Smooth muscle cell (in vitro differentiated cells): ENCODE data around the gene PRPS1L1. TPM values are rescaled to one million over a fixed set of nuclear protein-coding genes. Genes with fewer than 3 reads are reported as not detected.

ENCODE experiments used
- DNase-seq: peaks from one replicate; lab custom pipeline; 2025; ENCODE audit not compliant: unreplicated experiment; lab: John Stamatoyannopoulos, UW
- H2AFZ ChIP-seq: fragments of 200-600 bp; sonication (generic); 2 replicates; pipeline ENCODE4 v1.6.0; 2016; ENCODE audit warnings: antibody characterized with exemption, low read depth, mild to moderate bottlenecking
- H3F3A ChIP-seq: fragments of 200-600 bp; sonication (generic); 2 replicates; pipeline ENCODE4 v1.6.0; 2017; ENCODE audit warnings: antibody characterized with exemption, low read depth
- H3K27ac ChIP-seq: fragments of 200-600 bp; sonication (generic); 2 replicates; pipeline ENCODE4 v1.5.1; 2016; ENCODE audit warnings: low read depth, mild to moderate bottlenecking
- H3K27me3 ChIP-seq: fragments of 200-600 bp; sonication (generic); 2 replicates; pipeline ENCODE4 v1.6.1; 2016; ENCODE audit warnings: low read depth, mild to moderate bottlenecking
- H3K36me3 ChIP-seq: fragments of 200-600 bp; sonication (generic); 2 replicates; pipeline ENCODE4 v1.5.1; 2016; ENCODE audit warnings: low read depth
- H3K4me1 ChIP-seq: fragments of 200-600 bp; sonication (generic); 2 replicates; pipeline ENCODE4 v1.5.1; 2016; ENCODE audit warnings: low read depth
- H3K4me2 ChIP-seq: fragments of 200-600 bp; sonication (generic); 2 replicates; pipeline ENCODE4 v1.6.0; 2016; ENCODE audit warnings: mild to moderate bottlenecking
- H3K4me3 ChIP-seq: fragments of 200-600 bp; sonication (generic); 2 replicates; pipeline ENCODE4 v1.5.1; 2016; ENCODE audit warnings: mild to moderate bottlenecking
- H3K79me2 ChIP-seq: fragments of 200-600 bp; sonication (generic); 2 replicates; pipeline ENCODE4 v1.6.0; 2016; ENCODE audit warnings: low read depth, mild to moderate bottlenecking
- H3K9ac ChIP-seq: fragments of 200-600 bp; sonication (generic); 2 replicates; pipeline ENCODE4 v1.6.0; 2016; ENCODE audit warnings: low read depth
- H3K9me3 ChIP-seq: fragments of 200-600 bp; sonication (generic); replicated peaks from 2 replicates; pipeline ENCODE4 v1.5.1; 2016; ENCODE audit warnings: low read depth
- H4K20me1 ChIP-seq: fragments of 200-600 bp; sonication (generic); 2 replicates; pipeline ENCODE4 v1.6.0; 2016; ENCODE audit warnings: low read depth
- CTCF ChIP-seq: fragments of 200-600 bp; sonication (generic); IDR thresholded peaks from 2 replicates; pipeline ENCODE4 v1.5.1; 2017; ENCODE audit warnings: borderline replicate concordance, mild to moderate bottlenecking, antibody characterized with exemption; ENCODE audit not compliant: insufficient read depth, poor library complexity, severe bottlenecking
- WGBS: methylation state at CpG from one replicate; pipeline ENCODE4 v1.1.7; 2016; ENCODE audit warnings: low lambda C conversion rate; 5-methylcytosine and 5-hydroxymethylcytosine counted together
- polyA plus RNA-seq: library from polyadenylated mRNA; unstranded; fragments of >200 nt; fragmentation: Nextera tagmentation; extraction: Ambion mirVana; gene quantifications from 2 replicates; pipeline ENCODE4 v1.2.1, GENCODE V29; 2016
- total RNA-seq: library from RNA; depleted of rRNA; stranded (reverse); fragments of >200 nt; gene quantifications from 2 replicates; pipeline ENCODE4 v1.2.3, GENCODE V29; 2014

The PRPS1L1 gene
- total and polyA plus RNA-seq, 2 experiments from 2014 or later: not detected

- Histone ChIP-seq H3K4me2 (no peak overlapping the region), H3K36me3 (no peaks in the 10 kb centered on the region), H3K4me1 (no peaks in the 10 kb centered on the region), H3K9ac (no peak overlapping the region), H4K20me1 (no peaks in the 10 kb centered on the region), H2AFZ (no peak overlapping the region), H3K4me3 (no peak overlapping the region), H3K27me3 (no peaks in the 10 kb centered on the region), H3K9me3 (no peaks in the 10 kb centered on the region), H3K27ac (no peak overlapping the region), H3F3A (no peaks in the 10 kb centered on the region), H3K79me2 (no peaks in the 10 kb centered on the region)
- DNase-seq: no peak
- no peak for TF ChIP-seq CTCF
- WGBS: 87% methylated on average over 6 of the region's 6 CpGs
Measured at GRCh38 chr7:17988141-17988540, 39.5 kb downstream of the PRPS1L1 start.

GRCh38 chr7:17986851-17987250, 40.8 kb downstream of the PRPS1L1 start:
- Histone ChIP-seq H3K36me3 (no peaks in the 10 kb centered on the region), H3K9me3 (no peaks in the 10 kb centered on the region), H3K4me3 (no peak overlapping the region), H3K27me3 (no peaks in the 10 kb centered on the region), H3K27ac (peak overlapping the region; percentile 1), H3K4me2 (peak overlapping the region; percentile 27), H3F3A (no peaks in the 10 kb centered on the region), H4K20me1 (no peaks in the 10 kb centered on the region), H3K79me2 (no peaks in the 10 kb centered on the region), H2AFZ (peak overlapping the region; percentile 11), H3K9ac (no peak overlapping the region), H3K4me1 (no peaks in the 10 kb centered on the region)
- WGBS: 16% methylated on average over 1 of the region's 1 CpG
- DNase-seq: no peak
- no peak for TF ChIP-seq CTCF

GRCh38 chr7:17985473-17986239, 42.0 kb downstream of the PRPS1L1 start:
- Histone ChIP-seq H3K9ac (no peak overlapping the region), H3K27ac (no peak overlapping the region), H3K4me2 (no peak overlapping the region), H3K9me3 (no peaks in the 10 kb centered on the region), H3F3A (no peaks in the 10 kb centered on the region), H3K27me3 (no peaks in the 10 kb centered on the region), H2AFZ (no peak overlapping the region), H4K20me1 (no peaks in the 10 kb centered on the region), H3K4me1 (no peaks in the 10 kb centered on the region), H3K4me3 (no peak overlapping the region), H3K36me3 (no peaks in the 10 kb centered on the region), H3K79me2 (no peaks in the 10 kb centered on the region)
- no peak for DNase-seq
- no peak for TF ChIP-seq CTCF
- 87% methylated on average over 6 of the region's 6 CpGs for WGBS

- Histone ChIP-seq H3K27ac (no peak overlapping the region), H3K9ac (no peak overlapping the region), H3F3A (no peaks in the 10 kb centered on the region), H3K36me3 (no peaks in the 10 kb centered on the region), H3K4me1 (no peaks in the 10 kb centered on the region), H4K20me1 (no peaks in the 10 kb centered on the region), H2AFZ (no peak overlapping the region), H3K9me3 (no peaks in the 10 kb centered on the region), H3K27me3 (no peaks in the 10 kb centered on the region), H3K4me2 (no peak overlapping the region), H3K4me3 (no peak overlapping the region), H3K79me2 (no peaks in the 10 kb centered on the region)
- TF ChIP-seq CTCF: no peak
- WGBS: 93% methylated on average over 1 of the region's 1 CpG
- no peak for DNase-seq
Measured at GRCh38 chr7:17984288-17984687, 43.4 kb downstream of the PRPS1L1 start.
